Heart right ventricle (tissue), 16 donors: ENCODE measurements around the gene OTP. TPM values are rescaled to one million over a fixed set of nuclear protein-coding genes. Genes with fewer than 3 reads are reported as not detected.
A peak's percentile ranks its signal among the peaks of the same experiment; 100 is the strongest.

Experiments
- ATAC-seq, 8 donors: fragments of 200-7000 bp; cut with Tn5 transposase; one replicate each; pipeline ENCODE4 v1.9.1; 2020; ENCODE audit warnings: mild to moderate bottlenecking in 8 of 8, moderate library complexity in 8 of 8, moderate number of reproducible peaks in 1 of 8
- DNase-seq, 2 donors: peaks; one replicate each; pipeline ENCODE4 v3.0.0-alpha.2; 2020
- H3K27ac ChIP-seq, 10 donors: fragments of 200-600 bp; sonication (generic) in 2 of 10; one replicate each; pipeline versions ENCODE4 v1.5.0 to v1.8.0; 2020 to 2022; ENCODE audit warnings: mild to moderate bottlenecking in 3 of 10
- H3K27me3 ChIP-seq, 7 donors: fragments of 200-600 bp; one replicate each; pipeline ENCODE4 v1.8.0; 2021 to 2022; ENCODE audit warnings: mild to moderate bottlenecking in 2 of 7
- H3K36me3 ChIP-seq, 9 donors: fragments of 200-600 bp; sonication (generic) in 1 of 9; one replicate each; pipeline versions ENCODE4 v1.5.0 to v1.8.0; 2020 to 2022; ENCODE audit warnings: mild to moderate bottlenecking in 2 of 9
- H3K4me1 ChIP-seq, 9 donors: fragments of 200-600 bp; sonication (generic) in 1 of 9; one replicate each; pipeline versions ENCODE4 v1.5.0 to v1.8.0; 2020 to 2022; ENCODE audit warnings: mild to moderate bottlenecking in 4 of 9
- H3K4me3 ChIP-seq, 10 donors: fragments of 200-600 bp; sonication (generic) in 2 of 10; one replicate each; pipeline versions ENCODE4 v1.5.0 to v1.8.0; 2020 to 2022; ENCODE audit warnings: mild to moderate bottlenecking in 7 of 10, moderate library complexity in 2 of 10
- H3K9me3 ChIP-seq, 11 donors: fragments of 200-600 bp in 10 of 11; sonication (generic) in 2 of 11; one replicate each; pipeline versions ENCODE4 v1.5.0 to v1.8.0; 2013 to 2022; ENCODE audit warnings: mild to moderate bottlenecking in 2 of 11, control low read depth in 1 of 11, moderate library complexity in 1 of 11
- WGBS, 2 donors: extraction: QIAGEN DNeasy Blood & Tissue Kit; methylation state at CpG; one replicate each; pipeline ENCODE4 v1.1.7; 2013; ENCODE audit warnings: inconsistent platforms in 1 of 2; 5-methylcytosine and 5-hydroxymethylcytosine counted together
- intact Hi-C, 10 donors: fragments of 100-400 bp; cut with DNase I; formaldehyde crosslinking; loops; one replicate each; pipeline versions ENCODE4 v1.11.1 to v1.14.2; 2022
- polyA plus RNA-seq, 2 donors: library from polyadenylated mRNA; stranded (reverse); fragments of 200-250 nt; gene quantifications; one replicate each; pipeline ENCODE4 v1.2.3, GENCODE V29; 2013
- total RNA-seq, 10 donors: library from RNA; stranded (reverse); fragmentation: NEBNext Ultra II Directional in 3 of 10; extraction: Animal tissue kit (Norgen Biotek cat#: 25700) in 3 of 10; gene quantifications; one replicate each; pipeline versions ENCODE4 v1.2.1 to v1.2.4, GENCODE V29; 2021 to 2023
- TF ChIP-seq, protein P1 (sequence below), 9 donors: fragments of 200-600 bp; sonication (generic) in 2 of 9; IDR thresholded peaks; one replicate each; pipeline versions ENCODE4 v1.5.0 to v1.8.0; 2021 to 2022; ENCODE audit warnings: antibody characterized with exemption in 9 of 9, mild to moderate bottlenecking in 5 of 9, moderate library complexity in 1 of 9
- donor health status: Arrhythmogenic right ventricular cardiomyopathy.
- donor health status: ischemic (EF 13 %, LVEDD 7.1; RV severe dilation, severe dysfunction).
- donor health status: healthy with polysubstance abuse.
- donor health status: DM: no; HTN: yes; CAD: no.
- donor health status: DM: no; HTN: no; CAD: no.
- donor health status: ischemic (EF 25% LVEDD 6.9; RV normal size, moderate dysfunction).
- donor health status: ischemic (EF 25% LVEDD 5.7; RV mildly dilated, moderate dysfunction).
- donor health status: healthy.
- donor health status: DM: yes; HTN: yes; CAD: no.
- donor health status: Ischemic cardiomyopathy.
- donor health status: ischemic (EF 35%, LVEDD 5.7; RV mildly dilated, moderate dysfunction).
- donor health status: nonischemic (EF 11% LVEDD 7.7; RV severe dilation, severe dysfunction).
- donor health status: DM: yes; HTN: yes; CAD: no.
- donor health status: PGD.
- donor health status: ischemic (EF 29% LVEDD 5.4; RV normal size, mild dysfunction).
- donor health status: nonischemic (EF 23%, LVEDD 6.1; RV moderate dilation, normal function).

Gene OTP
- total and polyA plus RNA-seq, 12 donors: not detected

DNA sequence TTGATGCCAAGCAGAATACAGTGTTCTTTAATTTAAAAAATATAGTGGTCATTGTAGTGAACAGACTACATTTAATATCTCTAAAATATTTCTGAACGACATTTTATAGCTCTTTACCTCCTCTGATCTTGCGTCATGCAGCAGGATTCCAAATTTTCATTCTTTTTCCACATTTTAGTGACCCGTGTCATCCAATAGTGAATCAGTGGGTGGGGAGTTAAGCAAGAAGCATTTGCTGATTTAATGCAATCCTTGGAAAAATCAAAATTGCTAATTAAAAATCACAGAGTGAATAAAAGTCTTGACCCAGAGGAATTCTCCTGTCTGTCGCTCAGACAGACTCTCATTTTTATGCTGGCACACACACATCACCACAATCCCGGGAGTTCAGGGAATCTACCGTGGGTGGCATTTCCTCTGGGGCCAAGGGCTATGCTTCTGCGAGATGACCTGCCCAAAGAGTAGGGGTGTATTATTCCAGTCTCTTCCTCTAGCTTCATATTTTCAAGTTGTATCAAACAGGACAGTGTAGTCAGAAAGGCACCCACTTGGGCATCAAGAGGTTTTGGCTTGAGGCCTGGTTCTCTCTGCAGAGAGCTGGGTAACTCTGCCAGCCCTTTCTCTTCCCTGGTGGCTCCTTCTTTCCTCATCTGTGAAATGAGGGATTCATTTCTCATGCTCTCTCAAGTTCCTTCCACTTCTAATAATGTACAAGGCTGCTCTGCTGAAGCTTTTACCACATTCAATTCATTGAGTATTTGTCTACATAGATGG is 24.8 kb upstream of the OTP start:
- Histone ChIP-seq H3K27me3 (peaks cover 0 to 79% (median 44%) of the 10 kb centered on the region in 7 donors), H3K9me3 (no peaks in the 10 kb centered on the region), H3K36me3 (no peaks in the 10 kb centered on the region), H3K27ac (no peak overlapping the region), H3K4me1 (peaks cover 0 to 4% (median 0%) of the 10 kb centered on the region in 9 donors), H3K4me3 (no peak overlapping the region)
- 58 to 59% methylated on average over 7 of the region's 7 CpGs for WGBS, 2 donors
- intact Hi-C loops: no loop called here
- ATAC-seq (peak in 2 of 8 donors; percentile 70 to 79), DNase-seq (peak in 1 of 2 donors; percentile 32)
- TF ChIP-seq, protein P1, sequence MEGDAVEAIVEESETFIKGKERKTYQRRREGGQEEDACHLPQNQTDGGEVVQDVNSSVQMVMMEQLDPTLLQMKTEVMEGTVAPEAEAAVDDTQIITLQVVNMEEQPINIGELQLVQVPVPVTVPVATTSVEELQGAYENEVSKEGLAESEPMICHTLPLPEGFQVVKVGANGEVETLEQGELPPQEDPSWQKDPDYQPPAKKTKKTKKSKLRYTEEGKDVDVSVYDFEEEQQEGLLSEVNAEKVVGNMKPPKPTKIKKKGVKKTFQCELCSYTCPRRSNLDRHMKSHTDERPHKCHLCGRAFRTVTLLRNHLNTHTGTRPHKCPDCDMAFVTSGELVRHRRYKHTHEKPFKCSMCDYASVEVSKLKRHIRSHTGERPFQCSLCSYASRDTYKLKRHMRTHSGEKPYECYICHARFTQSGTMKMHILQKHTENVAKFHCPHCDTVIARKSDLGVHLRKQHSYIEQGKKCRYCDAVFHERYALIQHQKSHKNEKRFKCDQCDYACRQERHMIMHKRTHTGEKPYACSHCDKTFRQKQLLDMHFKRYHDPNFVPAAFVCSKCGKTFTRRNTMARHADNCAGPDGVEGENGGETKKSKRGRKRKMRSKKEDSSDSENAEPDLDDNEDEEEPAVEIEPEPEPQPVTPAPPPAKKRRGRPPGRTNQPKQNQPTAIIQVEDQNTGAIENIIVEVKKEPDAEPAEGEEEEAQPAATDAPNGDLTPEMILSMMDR (IDR thresholded peaks at IDR 0.05): no peak

GRCh38 chr5:77662635-77663034 is 24.1 kb upstream of the OTP start:
- Histone ChIP-seq H3K36me3 (no peaks in the 10 kb centered on the region), H3K4me1 (peaks cover 0 to 4% (median 0%) of the 10 kb centered on the region in 9 donors), H3K27ac (no peak overlapping the region), H3K27me3 (peaks cover 0 to 79% (median 37%) of the 10 kb centered on the region in 7 donors), H3K9me3 (peaks cover 0 to 2% (median 0%) of the 10 kb centered on the region in 11 donors), H3K4me3 (no peak overlapping the region)
- TF ChIP-seq, protein P1 (IDR thresholded peaks at IDR 0.05): no peak
- no peak for DNase-seq
- no peak for ATAC-seq
- intact Hi-C loops: no loop called here

GRCh38 chr5:77658662-77659061 is 20.1 kb upstream of the OTP start:
- H3K27ac ChIP-seq: no peak overlapping the region
- no peaks in the 10 kb centered on the region for H3K36me3 ChIP-seq
- intact Hi-C loops: no loop called here
- TF ChIP-seq, protein P1 (IDR thresholded peaks at IDR 0.05): no peak
- DNase-seq (no peak), ATAC-seq (no peak)
- H3K4me1 ChIP-seq: peaks cover 0 to 4% (median 0%) of the 10 kb centered on the region in 9 donors
- no peak overlapping the region for H3K4me3 ChIP-seq
- peaks cover 0 to 16% (median 0%) of the 10 kb centered on the region in 11 donors for H3K9me3 ChIP-seq
- peaks cover 0 to 67% (median 37%) of the 10 kb centered on the region in 7 donors for H3K27me3 ChIP-seq

- DNase-seq: no peak
- no peak overlapping the region for H3K27ac ChIP-seq
- 41 to 44% methylated on average over 2 of the region's 2 CpGs for WGBS, 2 donors
- peaks cover 0 to 11% (median 0%) of the 10 kb centered on the region in 11 donors for H3K9me3 ChIP-seq
- peaks cover 0 to 75% (median 57%) of the 10 kb centered on the region in 7 donors for H3K27me3 ChIP-seq
- no peak for ATAC-seq
- no peak overlapping the region for H3K4me3 ChIP-seq
- TF ChIP-seq, protein P1 (IDR thresholded peaks at IDR 0.05): no peak
- H3K36me3 ChIP-seq: no peaks in the 10 kb centered on the region
- intact Hi-C loops: no loop called here
- H3K4me1 ChIP-seq: no peaks in the 10 kb centered on the region
Measured at GRCh38 chr5:77651343-77651742, 12.8 kb upstream of the OTP start.
